Measurements from ENCODE around the gene SLC9A7.

SLC9A7 gene

GRCh38 chrX:46770000-46770816 lies 11.3 kb upstream of the SLC9A7 start:
- TF ChIP-seq CTCF (IDR thresholded peaks at IDR 0.05; ENCODE audit: insufficient read depth, low read depth, low read length, missing control alignments): no peak
- H3K4me3 ChIP-seq (ENCODE audit: low read depth, low read length): no peak overlapping the region
- DNase-seq (ENCODE audit: low read depth): no peak

GRCh38 chrX:46762963-46763362 lies 4.0 kb upstream of the SLC9A7 start:
- no peak overlapping the region for H3K4me3 ChIP-seq (ENCODE audit: low read depth, low read length)
- DNase-seq (ENCODE audit: low read depth): no peak
- no peak for TF ChIP-seq CTCF (IDR thresholded peaks at IDR 0.05; ENCODE audit: insufficient read depth, low read depth, low read length, missing control alignments)

GRCh38 chrX:46759645-46759974 lies 692 bp upstream of the SLC9A7 start:
- DNase-seq (ENCODE audit: low read depth): no peak
- H3K4me3 ChIP-seq (ENCODE audit: low read depth, low read length): peak overlapping the region; percentile 55
- no peak for TF ChIP-seq CTCF (IDR thresholded peaks at IDR 0.05; ENCODE audit: insufficient read depth, low read depth, low read length, missing control alignments)

- TF ChIP-seq CTCF (IDR thresholded peaks at IDR 0.05; ENCODE audit: insufficient read depth, low read depth, low read length, missing control alignments): no peak
- peak overlapping the region; percentile 64 for H3K4me3 ChIP-seq (ENCODE audit: low read depth, low read length)
- DNase-seq (ENCODE audit: low read depth): peak; percentile 51
Observed at GRCh38 chrX:46758163-46758955, 559 bp downstream of the SLC9A7 start.

GRCh38 chrX:46757593-46757992 lies 1.3 kb downstream of the SLC9A7 start:
- H3K4me3 ChIP-seq (ENCODE audit: low read depth, low read length): peak overlapping the region; percentile 64
- peak; percentile 10 for DNase-seq (ENCODE audit: low read depth)

GRCh38 chrX:46757052-46757451 lies 1.9 kb downstream of the SLC9A7 start:
- peak overlapping the region; percentile 64 for H3K4me3 ChIP-seq (ENCODE audit: low read depth, low read length)

More at GRCh38 chrX:46757593-46757992, 1.3 kb downstream of the SLC9A7 start:
- TF ChIP-seq CTCF (IDR thresholded peaks at IDR 0.05; ENCODE audit: insufficient read depth, low read depth, low read length, missing control alignments): no peak

More at GRCh38 chrX:46757052-46757451, 1.9 kb downstream of the SLC9A7 start:
- TF ChIP-seq CTCF (IDR thresholded peaks at IDR 0.05; ENCODE audit: insufficient read depth, low read depth, low read length, missing control alignments): no peak
- peak; percentile 37 for DNase-seq (ENCODE audit: low read depth)
